Mesodermal cell (in vitro differentiated cells): Measurements from ENCODE around the gene NKAPD1.

Source experiments
- H3K27ac ChIP-seq: 2 replicates; pipeline ENCODE4 v1.7.0; 2013; ENCODE audit warnings: mild to moderate bottlenecking, low read depth, low read length, moderate library complexity; ENCODE audit not compliant: severe bottlenecking
- H3K36me3 ChIP-seq: 2 replicates; pipeline ENCODE4 v1.7.1; 2013; ENCODE audit warnings: mild to moderate bottlenecking, low read length, moderate library complexity; ENCODE audit not compliant: control insufficient read depth, insufficient read depth
- H3K4me1 ChIP-seq: one replicate; pipeline ENCODE4 v1.7.1; 2013; ENCODE audit warnings: mild to moderate bottlenecking, low read length; ENCODE audit not compliant: insufficient read depth, control insufficient read depth, poor library complexity, severe bottlenecking
- H3K4me3 ChIP-seq: 2 replicates; pipeline ENCODE4 v1.7.0; 2013; ENCODE audit warnings: low read length, control low read depth, mild to moderate bottlenecking; ENCODE audit not compliant: insufficient read depth, poor library complexity, severe bottlenecking; ENCODE audit errors: extremely low read depth
- H3K9me3 ChIP-seq: 2 replicates; pipeline ENCODE4 v1.7.1; 2013; ENCODE audit warnings: mild to moderate bottlenecking, low read length, moderate library complexity; ENCODE audit not compliant: control insufficient read depth
- WGBS, 2 experiments: methylation state at CpG; one replicate each; pipeline ENCODE4 v1.1.5; 2013; ENCODE audit warnings: missing lambda C conversion rate in 2 of 2; ENCODE audit not compliant: insufficient coverage in 2 of 2; 5-methylcytosine and 5-hydroxymethylcytosine counted together

The NKAPD1 gene

GRCh38 chr11:112115386-112115785 lies 41.3 kb downstream of the NKAPD1 start:
- no peak overlapping the region for H3K4me3 ChIP-seq
- 84% methylated on average over 3 to 4 of the region's 5 CpGs for WGBS, 2 experiments
- no peaks in the 10 kb centered on the region for H3K4me1 ChIP-seq
- H3K9me3 ChIP-seq, result no peaks in the 10 kb centered on the region
- H3K36me3 ChIP-seq, result no peaks in the 10 kb centered on the region
- H3K27ac ChIP-seq, result no peak overlapping the region

GRCh38 chr11:112118176-112118575 lies 44.1 kb downstream of the NKAPD1 start:
- no peak overlapping the region for H3K27ac ChIP-seq
- H3K9me3 ChIP-seq, result no peaks in the 10 kb centered on the region
- H3K36me3 ChIP-seq, result no peaks in the 10 kb centered on the region
- WGBS, 2 experiments, result 88% methylated on average over 1 of the region's 2 CpGs; no CpG with 5 or more reads in 1 of the 2 experiments
- no peak overlapping the region for H3K4me3 ChIP-seq
- H3K4me1 ChIP-seq, result no peaks in the 10 kb centered on the region

- Histone ChIP-seq H3K36me3 (no peaks in the 10 kb centered on the region), H3K9me3 (no peaks in the 10 kb centered on the region), H3K27ac (no peak overlapping the region), H3K4me1 (no peaks in the 10 kb centered on the region), H3K4me3 (no peak overlapping the region)
- WGBS, 2 experiments, result 100% methylated on average over 1 to 3 of the region's 5 CpGs
Observed at GRCh38 chr11:112121981-112122615, 48.0 kb downstream of the NKAPD1 start.

GRCh38 chr11:112123129-112123528 lies 49.0 kb downstream of the NKAPD1 start:
- H3K4me3 ChIP-seq, result no peak overlapping the region
- 97 to 100% methylated on average over 2 to 4 of the region's 4 CpGs for WGBS, 2 experiments
- no peaks in the 10 kb centered on the region for H3K9me3 ChIP-seq
- no peaks in the 10 kb centered on the region for H3K36me3 ChIP-seq
- no peak overlapping the region for H3K27ac ChIP-seq
- no peaks in the 10 kb centered on the region for H3K4me1 ChIP-seq

GRCh38 chr11:112127056-112127455 lies 53.0 kb downstream of the NKAPD1 start:
- Histone ChIP-seq H3K27ac (no peak overlapping the region), H3K36me3 (no peaks in the 10 kb centered on the region), H3K9me3 (no peaks in the 10 kb centered on the region), H3K4me1 (no peaks in the 10 kb centered on the region), H3K4me3 (no peak overlapping the region)
- WGBS, 2 experiments, result 90 to 92% methylated on average over 1 to 2 of the region's 2 CpGs

- H3K27ac ChIP-seq, result no peak overlapping the region
- H3K4me1 ChIP-seq, result no peaks in the 10 kb centered on the region
- H3K4me3 ChIP-seq, result no peak overlapping the region
- 57 to 90% methylated on average over 1 to 3 of the region's 3 CpGs for WGBS, 2 experiments
- no peaks in the 10 kb centered on the region for H3K36me3 ChIP-seq
- no peaks in the 10 kb centered on the region for H3K9me3 ChIP-seq
Observed at GRCh38 chr11:112128483-112129121, 54.5 kb downstream of the NKAPD1 start.

- no peak overlapping the region for H3K4me3 ChIP-seq
- 88 to 94% methylated on average over 3 to 5 of the region's 5 CpGs for WGBS, 2 experiments
- no peaks in the 10 kb centered on the region for H3K4me1 ChIP-seq
- H3K27ac ChIP-seq, result no peak overlapping the region
- H3K9me3 ChIP-seq, result no peaks in the 10 kb centered on the region
- no peaks in the 10 kb centered on the region for H3K36me3 ChIP-seq
Observed at GRCh38 chr11:112129656-112130055, 55.6 kb downstream of the NKAPD1 start.

- 80 to 100% methylated on average over 1 to 2 of the region's 2 CpGs for WGBS, 2 experiments
- no peaks in the 10 kb centered on the region for H3K9me3 ChIP-seq
- H3K36me3 ChIP-seq, result no peaks in the 10 kb centered on the region
- H3K4me1 ChIP-seq, result no peaks in the 10 kb centered on the region
- no peak overlapping the region for H3K27ac ChIP-seq
- H3K4me3 ChIP-seq, result no peak overlapping the region
Observed at GRCh38 chr11:112132737-112133136, 58.6 kb downstream of the NKAPD1 start.

- no peaks in the 10 kb centered on the region for H3K36me3 ChIP-seq
- no peak overlapping the region for H3K27ac ChIP-seq
- 88 to 93% methylated on average over 2 of the region's 4 CpGs for WGBS, 2 experiments
- H3K9me3 ChIP-seq, result no peaks in the 10 kb centered on the region
- H3K4me1 ChIP-seq, result no peaks in the 10 kb centered on the region
- H3K4me3 ChIP-seq, result no peak overlapping the region
Observed at GRCh38 chr11:112134473-112134872, 60.4 kb downstream of the NKAPD1 start.
